HCT116 (cell line): ENCODE measurements around the gene SEMA7A. TPM values are rescaled to one million over a fixed set of nuclear protein-coding genes. Genes with fewer than 3 reads are reported as not detected.
A peak's percentile ranks its signal among the peaks of the same experiment; 100 is the strongest.

Experiments used
- ATAC-seq: fragments of 200-7000 bp; cut with Tn5 transposase; 2 replicates; pipeline ENCODE4 v1.9.1; 2020; ENCODE audit warnings: mild to moderate bottlenecking, moderate library complexity
- BruUV-seq: library from RNA; stranded (reverse); fragments of 400-500 nt; replicated peaks from 2 replicates; lab custom pipeline; 2021; lab: Mats Ljungman, UMichigan
- CTCF ChIA-PET: fragments of 300-600 bp; sonication (Branson Sonifier 250); formaldehyde crosslinking; loops from one replicate; lab custom pipeline; 2021; ENCODE audit warnings: antibody characterized with exemption; lab: Charles Lee
- POLR2A ChIA-PET: fragments of 300-600, 350-600 bp; sonication (Branson Sonifier 250); formaldehyde crosslinking; loops from one replicate; lab custom pipeline; 2021; ENCODE audit warnings: antibody characterized with exemption; lab: Charles Lee
- RAD21 ChIA-PET, 2 experiments: fragments of 300-600 bp; sonication (Branson Sonifier 250); formaldehyde crosslinking; loops; one replicate each; lab custom pipeline; 2023; ENCODE audit warnings: low total read pairs in 2 of 2; ENCODE audit not compliant: uncharacterized antibody in 2 of 2, unreplicated experiment in 2 of 2, low non-redundant PET in 1 of 2; lab: Charles Lee
- DNase-seq: peaks from one replicate; pipeline ENCODE4 v3.0.0-alpha.2; 2010; ENCODE audit warnings: low read depth, low spot score
- H2AFZ ChIP-seq: fragments of 200-600 bp; shearing (Covaris generic), sonication (generic); 2 replicates; pipeline ENCODE4 v1.6.1; 2017; ENCODE audit warnings: low read depth, mixed run types, mixed read lengths, antibody characterized with exemption, low read length; ENCODE audit not compliant: poor library complexity, severe bottlenecking
- H3K27ac ChIP-seq: 2 replicates; pipeline ENCODE4 v1.5.1; 2012; ENCODE audit warnings: low read depth, low read length
- H3K27me3 ChIP-seq: fragments of 200-600 bp; sonication (generic); 2 replicates; pipeline ENCODE4 v1.6.1; 2016; ENCODE audit warnings: mixed run types, low read length, mixed read lengths; ENCODE audit not compliant: insufficient read depth
- H3K36me3 ChIP-seq, 2 experiments: fragments of 200-500 bp in 1 of 2; fragments of 200-600 bp in 1 of 2; sonication (Bioruptor generic) in 1 of 2; sonication (generic) in 1 of 2; 2 replicates each; pipeline versions ENCODE4 v1.5.1 to v1.6.1; 2014 to 2016; ENCODE audit warnings: low read length in 2 of 2, inconsistent platforms in 1 of 2, mixed read lengths in 1 of 2, mixed run types in 1 of 2; ENCODE audit not compliant: insufficient read depth in 2 of 2, control insufficient read depth in 1 of 2
- H3K4me1 ChIP-seq, 2 experiments: fragments of 200-600 bp in 1 of 2; sonication (generic) in 1 of 2; 2 replicates each; pipeline versions ENCODE4 v1.5.1 to v1.6.1; 2012 to 2017; ENCODE audit warnings: low read length in 2 of 2, inconsistent platforms in 1 of 2, mild to moderate bottlenecking in 1 of 2, mixed read lengths in 1 of 2, mixed run types in 1 of 2, moderate library complexity in 1 of 2; ENCODE audit not compliant: insufficient read depth in 2 of 2, control insufficient read depth in 1 of 2
- H3K4me2 ChIP-seq: fragments of 200-600 bp; sonication (generic); 2 replicates; pipeline ENCODE4 v1.6.1; 2017; ENCODE audit warnings: mixed run types, low read length, mixed read lengths
- H3K4me3 ChIP-seq, 2 experiments: fragments of 200-600 bp in 1 of 2; sonication (generic) in 1 of 2; replicated peaks in 1 of 2; 2 replicates each; pipeline ENCODE4 v1.5.1; 2011 to 2016; ENCODE audit warnings: low read length in 2 of 2, control low read depth in 1 of 2, low read depth in 1 of 2, mild to moderate bottlenecking in 1 of 2, mixed read lengths in 1 of 2, mixed run types in 1 of 2
- H3K79me2 ChIP-seq: fragments of 200-600 bp; sonication (generic); 2 replicates; pipeline ENCODE4 v1.6.1; 2017; ENCODE audit warnings: mild to moderate bottlenecking, mixed run types, low read length, moderate library complexity, mixed read lengths; ENCODE audit not compliant: insufficient read depth
- H3K9ac ChIP-seq: fragments of 200-600 bp; sonication (generic); 2 replicates; pipeline ENCODE4 v1.6.1; 2016; ENCODE audit warnings: low read length, mixed read lengths
- H3K9me2 ChIP-seq: fragments of 200-600 bp; sonication (generic), shearing (Covaris generic); 2 replicates; pipeline ENCODE4 v1.6.1; 2017; ENCODE audit warnings: mixed run types, mild to moderate bottlenecking, moderate library complexity; ENCODE audit not compliant: insufficient read depth
- H3K9me3 ChIP-seq, 2 experiments: fragments of 200-500 bp in 1 of 2; fragments of 200-600 bp in 1 of 2; sonication (Bioruptor generic) in 1 of 2; sonication (generic) in 1 of 2; 2 replicates each; pipeline ENCODE4 v1.6.1; 2014 to 2017; ENCODE audit warnings: low read length in 2 of 2, mixed read lengths in 2 of 2, inconsistent platforms in 1 of 2, low read depth in 1 of 2, mild to moderate bottlenecking in 1 of 2, mixed run types in 1 of 2, moderate library complexity in 1 of 2; ENCODE audit not compliant: control insufficient read depth in 1 of 2, insufficient read depth in 1 of 2
- H4K20me1 ChIP-seq: fragments of 200-600 bp; sonication (generic), shearing (Covaris generic); 2 replicates; pipeline ENCODE4 v1.6.1; 2017; ENCODE audit warnings: mixed run types, mild to moderate bottlenecking, moderate library complexity; ENCODE audit not compliant: insufficient read depth
- POLR2A ChIP-seq: IDR thresholded peaks from 2 replicates; pipeline ENCODE4 v1.7.0; 2011; ENCODE audit warnings: borderline replicate concordance; ENCODE audit not compliant: insufficient read depth, insufficient read length; ENCODE audit errors: extremely low read depth
- intact Hi-C: fragments of 100-400 bp; cut with micrococcal nuclease; formaldehyde crosslinking; loops from 2 replicates; pipeline ENCODE4 v1.10.0; 2022
- total RNA-seq: library from RNA; stranded (reverse); gene quantifications from one replicate; pipeline ENCODE4 v1.2.1, GENCODE V29; 2021; ENCODE audit not compliant: unreplicated experiment
- TF ChIP-seq, protein P1 (sequence below), 3 experiments: fragments of 200-600 bp in 1 of 3; sonication (generic) in 1 of 3; IDR thresholded peaks in 2 of 3; conservative IDR thresholded peaks in 1 of 3; 2 replicates each; pipeline ENCODE4 v1.5.1; 2012 to 2017; ENCODE audit warnings: low read depth in 2 of 3, low read length in 2 of 3, antibody characterized with exemption in 1 of 3, borderline replicate concordance in 1 of 3, control low read depth in 1 of 3, mild to moderate bottlenecking in 1 of 3, mixed read lengths in 1 of 3, mixed run types in 1 of 3, moderate library complexity in 1 of 3; ENCODE audit not compliant: insufficient read depth in 1 of 3
- TF ChIP-seq, protein P2 (sequence below): IDR thresholded peaks from 2 replicates; pipeline ENCODE4 v1.6.1; 2012; ENCODE audit warnings: low read depth

SEMA7A gene
- total RNA-seq, 1 experiment from 2014 or later: 13.8 TPM

DNA sequence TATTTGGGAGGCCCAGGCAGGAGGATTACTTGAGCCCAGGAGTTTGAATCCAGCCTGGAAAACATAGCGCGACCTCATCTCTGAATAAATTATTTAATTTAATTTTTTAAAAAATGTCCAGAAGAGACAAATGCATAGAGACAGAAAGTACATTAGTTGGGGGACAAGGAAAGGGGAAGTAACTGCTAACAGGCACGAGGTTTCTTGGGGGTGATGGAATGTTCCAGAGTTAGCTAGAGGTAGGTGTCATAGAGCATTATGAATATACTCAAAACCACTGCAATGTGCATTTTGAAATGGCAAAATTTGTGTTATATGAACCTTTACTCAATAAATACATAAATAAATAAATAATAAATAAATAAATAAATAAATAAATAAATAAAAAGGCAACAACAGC, 34.7 kb downstream of the SEMA7A start:
- Histone ChIP-seq H3K9ac (no peak overlapping the region), H3K9me2 (no peaks in the 10 kb centered on the region), H3K27ac (no peak overlapping the region), H3K4me3 (no peak overlapping the region), H3K4me1 (peaks cover 69 to 92% of the 10 kb centered on the region in 2 experiments), H4K20me1 (no peaks in the 10 kb centered on the region), H3K36me3 (no peaks in the 10 kb centered on the region), H3K79me2 (no peaks in the 10 kb centered on the region), H3K9me3 (no peaks in the 10 kb centered on the region), H3K27me3 (no peaks in the 10 kb centered on the region), H2AFZ (no peak overlapping the region), H3K4me2 (peak overlapping the region; percentile 79)
- ChIA-PET POLR2A (no interaction called here), CTCF (no interaction called here), RAD21 (no interaction called here)
- DNase-seq (no peak), ATAC-seq (no peak)
- BruUV-seq: no TSS peak
- intact Hi-C loops: no loop called here
- TF ChIP-seq, protein P1, sequence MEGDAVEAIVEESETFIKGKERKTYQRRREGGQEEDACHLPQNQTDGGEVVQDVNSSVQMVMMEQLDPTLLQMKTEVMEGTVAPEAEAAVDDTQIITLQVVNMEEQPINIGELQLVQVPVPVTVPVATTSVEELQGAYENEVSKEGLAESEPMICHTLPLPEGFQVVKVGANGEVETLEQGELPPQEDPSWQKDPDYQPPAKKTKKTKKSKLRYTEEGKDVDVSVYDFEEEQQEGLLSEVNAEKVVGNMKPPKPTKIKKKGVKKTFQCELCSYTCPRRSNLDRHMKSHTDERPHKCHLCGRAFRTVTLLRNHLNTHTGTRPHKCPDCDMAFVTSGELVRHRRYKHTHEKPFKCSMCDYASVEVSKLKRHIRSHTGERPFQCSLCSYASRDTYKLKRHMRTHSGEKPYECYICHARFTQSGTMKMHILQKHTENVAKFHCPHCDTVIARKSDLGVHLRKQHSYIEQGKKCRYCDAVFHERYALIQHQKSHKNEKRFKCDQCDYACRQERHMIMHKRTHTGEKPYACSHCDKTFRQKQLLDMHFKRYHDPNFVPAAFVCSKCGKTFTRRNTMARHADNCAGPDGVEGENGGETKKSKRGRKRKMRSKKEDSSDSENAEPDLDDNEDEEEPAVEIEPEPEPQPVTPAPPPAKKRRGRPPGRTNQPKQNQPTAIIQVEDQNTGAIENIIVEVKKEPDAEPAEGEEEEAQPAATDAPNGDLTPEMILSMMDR (IDR thresholded peaks at IDR 0.05 in 2 of 3, conservative IDR thresholded peaks at IDR 0.05 in 1 of 3; ENCODE audit: borderline replicate concordance in 1 of 3, insufficient read depth in 1 of 3, low read depth in 2 of 3, low read length in 2 of 3): no peak
- TF ChIP-seq, protein P2, sequence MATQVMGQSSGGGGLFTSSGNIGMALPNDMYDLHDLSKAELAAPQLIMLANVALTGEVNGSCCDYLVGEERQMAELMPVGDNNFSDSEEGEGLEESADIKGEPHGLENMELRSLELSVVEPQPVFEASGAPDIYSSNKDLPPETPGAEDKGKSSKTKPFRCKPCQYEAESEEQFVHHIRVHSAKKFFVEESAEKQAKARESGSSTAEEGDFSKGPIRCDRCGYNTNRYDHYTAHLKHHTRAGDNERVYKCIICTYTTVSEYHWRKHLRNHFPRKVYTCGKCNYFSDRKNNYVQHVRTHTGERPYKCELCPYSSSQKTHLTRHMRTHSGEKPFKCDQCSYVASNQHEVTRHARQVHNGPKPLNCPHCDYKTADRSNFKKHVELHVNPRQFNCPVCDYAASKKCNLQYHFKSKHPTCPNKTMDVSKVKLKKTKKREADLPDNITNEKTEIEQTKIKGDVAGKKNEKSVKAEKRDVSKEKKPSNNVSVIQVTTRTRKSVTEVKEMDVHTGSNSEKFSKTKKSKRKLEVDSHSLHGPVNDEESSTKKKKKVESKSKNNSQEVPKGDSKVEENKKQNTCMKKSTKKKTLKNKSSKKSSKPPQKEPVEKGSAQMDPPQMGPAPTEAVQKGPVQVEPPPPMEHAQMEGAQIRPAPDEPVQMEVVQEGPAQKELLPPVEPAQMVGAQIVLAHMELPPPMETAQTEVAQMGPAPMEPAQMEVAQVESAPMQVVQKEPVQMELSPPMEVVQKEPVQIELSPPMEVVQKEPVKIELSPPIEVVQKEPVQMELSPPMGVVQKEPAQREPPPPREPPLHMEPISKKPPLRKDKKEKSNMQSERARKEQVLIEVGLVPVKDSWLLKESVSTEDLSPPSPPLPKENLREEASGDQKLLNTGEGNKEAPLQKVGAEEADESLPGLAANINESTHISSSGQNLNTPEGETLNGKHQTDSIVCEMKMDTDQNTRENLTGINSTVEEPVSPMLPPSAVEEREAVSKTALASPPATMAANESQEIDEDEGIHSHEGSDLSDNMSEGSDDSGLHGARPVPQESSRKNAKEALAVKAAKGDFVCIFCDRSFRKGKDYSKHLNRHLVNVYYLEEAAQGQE: no peak
- TF ChIP-seq POLR2A: no peak
